NCI-H345 (cell line): ENCODE data around the gene NXPH1.

Experiments used
- DNase-seq: peaks from one replicate; lab custom pipeline; 2025; lab: John Stamatoyannopoulos, UW

NXPH1 gene

GRCh38 chr7:8436965-8437364 lies 3.6 kb downstream of the NXPH1 start:
- DNase-seq: no peak

GRCh38 chr7:8437606-8438005 lies 4.2 kb downstream of the NXPH1 start:
- DNase-seq: no peak

GRCh38 chr7:8440670-8441069 lies 7.3 kb downstream of the NXPH1 start:
- DNase-seq: no peak

- DNase-seq: no peak
Measured at GRCh38 chr7:8441106-8441965, 7.9 kb downstream of the NXPH1 start.

GRCh38 chr7:8442051-8442813 lies 8.8 kb downstream of the NXPH1 start:
- no peak for DNase-seq

GRCh38 chr7:8442814-8443304 lies 9.4 kb downstream of the NXPH1 start:
- no peak for DNase-seq

GRCh38 chr7:8443576-8444467 lies 10.4 kb downstream of the NXPH1 start:
- DNase-seq: no peak

- no peak for DNase-seq
Measured at GRCh38 chr7:8444468-8444769, 11.0 kb downstream of the NXPH1 start.

- no peak for DNase-seq
Measured at GRCh38 chr7:8453535-8453934, 20.1 kb downstream of the NXPH1 start.

- DNase-seq: no peak
Measured at GRCh38 chr7:8455426-8455825, 22.0 kb downstream of the NXPH1 start.

- DNase-seq: no peak
Measured at GRCh38 chr7:8462309-8462708, 28.9 kb downstream of the NXPH1 start.

GRCh38 chr7:8465338-8465737 lies 31.9 kb downstream of the NXPH1 start:
- no peak for DNase-seq

- no peak for DNase-seq
Measured at GRCh38 chr7:8480527-8480926, 47.1 kb downstream of the NXPH1 start.

GRCh38 chr7:8481096-8481495 lies 47.7 kb downstream of the NXPH1 start:
- no peak for DNase-seq

GRCh38 chr7:8481752-8482446 lies 48.5 kb downstream of the NXPH1 start:
- DNase-seq: no peak

GRCh38 chr7:8490391-8491045 lies 57.1 kb downstream of the NXPH1 start:
- DNase-seq: no peak

- no peak for DNase-seq
Measured at GRCh38 chr7:8491106-8491505, 57.7 kb downstream of the NXPH1 start.

- no peak for DNase-seq
Measured at GRCh38 chr7:8491544-8492489, 58.4 kb downstream of the NXPH1 start.

- no peak for DNase-seq
Measured at GRCh38 chr7:8499128-8499527, 65.7 kb downstream of the NXPH1 start.

GRCh38 chr7:8500286-8500685 lies 66.9 kb downstream of the NXPH1 start:
- no peak for DNase-seq
